Dendritic cell treated with granulocyte-macrophage colony-stimulating factor and Interleukin-4, amounts not matched to agents 40 ng/mL and 50 ng/mL, for 4 days (primary cell): Measurements from ENCODE around the gene PDLIM4.

Experiments used
- H3K27ac Mint-ChIP-seq: one replicate; pipeline ENCODE4 v1.8.0; 2022; ENCODE audit warnings: mild to moderate bottlenecking, mixed read lengths
- H3K27me3 Mint-ChIP-seq: one replicate; pipeline ENCODE4 v1.8.0; 2022; ENCODE audit warnings: mild to moderate bottlenecking, mixed read lengths
- H3K36me3 Mint-ChIP-seq: one replicate; pipeline ENCODE4 v1.8.0; 2022; ENCODE audit warnings: low read depth, mixed read lengths
- H3K4me1 Mint-ChIP-seq: one replicate; pipeline ENCODE4 v1.8.0; 2022; ENCODE audit warnings: low read depth, mixed read lengths
- H3K4me3 Mint-ChIP-seq: one replicate; pipeline ENCODE4 v1.8.0; 2022; ENCODE audit warnings: mild to moderate bottlenecking, moderate library complexity, mixed read lengths
- H3K9me3 Mint-ChIP-seq: one replicate; pipeline ENCODE4 v1.8.0; 2022; ENCODE audit warnings: mixed read lengths
- intact Hi-C: fragments of 100-400 bp; cut with micrococcal nuclease; formaldehyde crosslinking; loops from one replicate; pipeline ENCODE4 v1.15.0; 2022

Gene PDLIM4

DNA sequence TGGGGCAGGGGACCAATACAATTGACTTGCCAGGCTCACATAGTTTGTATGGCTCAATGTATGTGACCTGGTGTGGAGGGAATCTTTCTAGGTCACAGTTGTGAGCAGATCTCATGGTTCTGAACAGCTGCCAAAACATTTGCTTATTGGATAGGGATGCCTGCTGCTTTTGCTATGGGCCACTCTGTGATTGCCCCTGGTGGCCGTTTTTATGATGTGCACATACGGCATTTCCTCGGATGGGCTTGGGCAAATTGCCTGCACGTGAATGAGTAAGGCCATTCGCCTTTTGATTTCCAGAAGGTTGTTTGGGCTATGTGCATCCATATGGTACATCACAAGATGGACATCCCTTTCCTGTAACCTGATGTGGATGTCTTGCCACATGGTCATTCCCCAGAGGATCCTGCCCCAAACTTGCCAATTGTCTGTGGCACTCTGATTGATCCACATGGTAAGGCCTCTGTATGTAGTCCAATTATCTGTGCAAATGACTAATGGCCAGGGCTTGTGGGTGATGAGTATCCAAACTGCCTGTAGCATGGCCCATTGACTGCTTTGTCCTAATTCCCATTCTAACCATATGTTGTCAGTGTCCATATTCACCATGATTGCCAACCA lies 26.0 kb downstream of the PDLIM4 start:
- intact Hi-C loops = no loop called here
- Mint-ChIP-seq H3K4me1 (peaks cover 28% of the 10 kb centered on the region), H3K9me3 (no peaks in the 10 kb centered on the region), H3K27me3 (no peaks in the 10 kb centered on the region), H3K4me3 (no peak overlapping the region), H3K27ac (no peak overlapping the region), H3K36me3 (no peaks in the 10 kb centered on the region)

DNA sequence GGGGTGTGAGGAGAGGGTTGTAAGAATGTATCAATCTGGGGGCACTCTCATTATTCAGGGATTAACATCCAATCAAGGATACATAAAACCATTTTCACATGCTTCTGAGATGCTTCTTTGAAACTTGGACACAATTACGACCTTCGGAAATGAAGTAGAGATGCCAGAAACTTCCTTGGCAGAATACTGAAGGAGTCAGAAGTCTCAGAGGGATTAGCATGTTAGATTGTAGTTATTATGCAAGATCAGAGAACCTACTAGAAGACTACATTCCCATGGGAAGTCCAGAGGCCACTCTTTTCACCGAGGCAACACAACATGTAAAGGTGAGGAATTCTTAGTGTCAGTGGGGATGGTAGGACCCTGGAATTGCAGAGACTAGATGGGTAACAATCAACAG lies 31.6 kb downstream of the PDLIM4 start:
- H3K36me3 Mint-ChIP-seq = peaks cover 6% of the 10 kb centered on the region
- H3K9me3 Mint-ChIP-seq = no peaks in the 10 kb centered on the region
- H3K4me3 Mint-ChIP-seq = no peak overlapping the region

DNA sequence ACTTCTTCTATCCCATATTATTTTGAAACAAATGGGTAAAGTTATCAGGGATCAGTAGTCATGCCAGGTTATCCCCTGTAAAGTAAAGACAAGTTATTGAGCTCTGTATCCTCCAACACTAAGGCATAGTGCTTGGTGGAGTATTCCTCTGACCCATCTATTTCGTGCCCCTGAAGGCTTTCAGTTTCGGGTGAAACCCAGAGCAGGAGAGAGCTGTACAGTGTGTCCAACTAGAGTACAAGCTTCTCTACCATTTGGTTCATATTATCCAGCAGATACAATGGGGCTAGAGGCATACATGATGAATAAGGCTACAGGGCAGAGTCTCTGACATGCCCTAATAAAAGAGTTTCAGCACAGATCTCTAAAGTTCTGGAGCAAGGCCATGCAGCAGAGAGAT lies 33.5 kb downstream of the PDLIM4 start:
- Mint-ChIP-seq H3K9me3 (no peaks in the 10 kb centered on the region), H3K4me1 (peaks cover 35% of the 10 kb centered on the region), H3K36me3 (peaks cover 6% of the 10 kb centered on the region), H3K27me3 (no peaks in the 10 kb centered on the region), H3K4me3 (no peak overlapping the region), H3K27ac (no peak overlapping the region)
- intact Hi-C loops = loop anchor here (5.0 kb wide), 1 partner anchor 76 kb away; the partner anchor contains the start of gene SLC22A5

More for the DNA sequence above, 31.6 kb downstream of the PDLIM4 start:
- H3K4me1 Mint-ChIP-seq = peaks cover 17% of the 10 kb centered on the region
- intact Hi-C loops = no loop called here
- H3K27me3 Mint-ChIP-seq = no peaks in the 10 kb centered on the region
- no peak overlapping the region for H3K27ac Mint-ChIP-seq

DNA sequence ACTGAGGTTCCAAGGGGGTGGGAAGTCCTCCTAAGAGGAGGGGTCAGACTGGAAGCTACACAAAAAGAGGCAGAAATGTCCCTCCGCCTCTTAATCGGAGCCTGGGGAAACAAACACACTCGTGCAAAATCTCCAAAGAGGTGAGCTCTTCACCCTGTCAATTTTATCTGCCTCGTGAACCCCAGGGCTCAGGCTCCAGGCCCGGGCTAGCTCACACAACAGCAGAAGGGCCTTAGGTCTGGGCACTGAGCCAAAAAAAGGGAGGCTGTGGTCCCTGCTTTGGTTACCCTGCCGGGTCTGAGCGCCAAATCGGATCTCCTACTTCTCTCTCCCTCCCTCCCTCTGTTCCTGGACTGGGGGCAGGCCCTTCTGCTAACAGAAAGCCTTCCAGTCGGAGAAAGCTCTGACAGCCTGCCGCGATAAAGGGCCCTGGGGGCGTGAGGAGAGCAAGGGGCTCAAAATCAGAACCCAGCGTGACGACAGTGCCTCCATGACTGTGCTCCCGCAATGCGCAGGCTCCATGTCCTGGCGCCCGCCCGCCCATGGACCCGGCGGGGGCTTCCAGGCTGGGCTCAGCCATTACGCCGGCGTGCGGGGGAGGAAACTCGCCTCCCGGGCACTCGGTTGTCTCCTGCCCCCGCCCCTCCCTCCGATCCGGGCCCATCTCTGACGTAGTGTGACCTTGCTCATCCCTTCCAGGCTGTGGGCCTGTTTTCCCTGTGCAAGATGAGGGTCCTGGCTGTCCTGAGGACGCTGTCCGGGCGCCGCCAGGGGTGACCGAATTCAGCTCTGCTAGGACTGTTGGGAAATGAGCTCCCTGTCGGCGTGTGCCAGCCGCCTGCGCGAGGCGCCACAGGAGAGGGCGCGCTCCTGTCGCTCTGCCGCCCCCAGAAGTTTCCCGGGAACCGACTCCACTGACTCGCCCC lies 35.8 kb downstream of the PDLIM4 start:
- H3K4me3 Mint-ChIP-seq = peak overlapping the region; percentile 93
- H3K9me3 Mint-ChIP-seq = no peaks in the 10 kb centered on the region
- peak overlapping the region; percentile 99 for H3K27ac Mint-ChIP-seq
- peaks cover 56% of the 10 kb centered on the region for H3K4me1 Mint-ChIP-seq
- no peaks in the 10 kb centered on the region for H3K27me3 Mint-ChIP-seq
- intact Hi-C loops = loop anchor here (5.0 kb wide), 1 partner anchor 74 kb away; the partner anchor contains the start of gene SLC22A5
- peaks cover 6% of the 10 kb centered on the region for H3K36me3 Mint-ChIP-seq

DNA sequence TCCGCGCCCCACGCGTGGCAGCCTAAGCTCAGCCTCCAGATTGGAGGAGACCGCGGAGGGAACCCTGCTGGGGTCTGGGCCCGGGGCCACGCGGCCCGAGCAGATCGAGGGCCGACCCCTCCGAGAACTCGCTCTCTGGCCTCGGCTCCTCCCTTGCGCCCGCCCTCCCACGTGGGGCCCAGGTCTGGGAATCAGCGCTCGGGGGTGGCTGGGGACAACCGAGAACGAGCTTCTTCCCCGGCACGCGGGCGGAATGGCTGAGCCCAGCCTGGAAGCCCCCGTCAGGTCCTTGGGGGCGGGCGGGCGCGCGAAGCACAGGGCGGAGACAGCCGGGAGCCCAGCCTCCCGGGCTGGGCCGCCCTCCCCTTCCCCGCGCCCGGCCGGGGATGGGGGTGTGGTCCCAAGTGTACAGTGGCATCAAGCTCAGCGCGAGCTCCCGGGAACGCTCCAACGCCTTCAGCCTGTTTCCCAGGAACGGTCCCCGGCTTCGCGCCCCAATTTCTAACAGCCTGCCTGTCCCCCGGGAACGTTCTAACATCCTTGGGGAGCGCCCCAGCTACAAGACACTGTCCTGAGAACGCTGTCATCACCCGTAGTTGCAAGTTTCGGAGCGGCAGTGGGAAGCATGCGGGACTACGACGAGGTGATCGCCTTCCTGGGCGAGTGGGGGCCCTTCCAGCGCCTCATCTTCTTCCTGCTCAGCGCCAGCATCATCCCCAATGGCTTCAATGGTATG lies 36.7 kb downstream of the PDLIM4 start, which contains the start of gene SLC22A4:
TSS of gene SLC22A4 (plus strand) at position 403 of the 736 bp plus-strand sequence. CDS start at position 626, 223 bp downstream.
- Mint-ChIP-seq H3K4me3 (peak within 1 kb of the TSS; percentile 93), H3K27me3 (no peaks in the 10 kb centered on the region), H3K9me3 (no peaks in the 10 kb centered on the region), H3K4me1 (peaks cover 64% of the 10 kb centered on the region), H3K27ac (peak within 1 kb of the TSS; percentile 99), H3K36me3 (peaks cover 6% of the 10 kb centered on the region)
- intact Hi-C loops = loop anchor here (5.0 kb wide), 1 partner anchor 73 kb away; the partner anchor contains the start of gene SLC22A5

DNA sequence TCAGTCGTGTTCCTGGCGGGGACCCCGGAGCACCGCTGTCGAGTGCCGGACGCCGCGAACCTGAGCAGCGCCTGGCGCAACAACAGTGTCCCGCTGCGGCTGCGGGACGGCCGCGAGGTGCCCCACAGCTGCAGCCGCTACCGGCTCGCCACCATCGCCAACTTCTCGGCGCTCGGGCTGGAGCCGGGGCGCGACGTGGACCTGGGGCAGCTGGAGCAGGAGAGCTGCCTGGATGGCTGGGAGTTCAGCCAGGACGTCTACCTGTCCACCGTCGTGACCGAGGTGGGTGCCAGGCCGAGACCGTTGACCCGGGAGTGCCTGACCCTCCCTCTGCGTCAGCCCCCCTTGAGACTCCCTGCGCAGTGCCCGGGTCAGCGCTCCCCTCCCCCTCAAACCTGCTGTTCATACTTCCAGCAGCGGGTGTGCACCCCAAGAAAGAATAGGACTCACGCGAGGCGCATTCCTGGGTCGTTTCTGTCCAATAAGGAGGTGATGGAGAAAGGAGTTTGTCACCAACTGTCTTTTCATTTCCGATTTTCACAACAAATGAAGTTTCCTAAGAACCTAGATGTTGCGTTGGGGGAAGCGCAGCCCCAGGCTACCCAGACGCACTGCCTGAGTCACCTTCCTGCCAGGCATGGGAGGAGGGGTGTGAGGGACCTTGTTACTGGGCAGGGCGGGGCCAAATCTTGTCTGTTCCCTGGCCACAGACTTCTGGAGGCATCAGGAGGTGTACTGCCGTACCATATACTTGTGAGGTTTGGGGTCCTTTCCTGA lies 37.4 kb downstream of the PDLIM4 start:
- H3K36me3 Mint-ChIP-seq = peaks cover 6% of the 10 kb centered on the region
- no peaks in the 10 kb centered on the region for H3K27me3 Mint-ChIP-seq
- no peaks in the 10 kb centered on the region for H3K9me3 Mint-ChIP-seq
- H3K27ac Mint-ChIP-seq = peak overlapping the region; percentile 99
- peak overlapping the region; percentile 93 for H3K4me3 Mint-ChIP-seq
- intact Hi-C loops = loop anchor here (5.0 kb wide), 1 partner anchor 72 kb away; the partner anchor contains the start of gene SLC22A5
- peaks cover 68% of the 10 kb centered on the region for H3K4me1 Mint-ChIP-seq

DNA sequence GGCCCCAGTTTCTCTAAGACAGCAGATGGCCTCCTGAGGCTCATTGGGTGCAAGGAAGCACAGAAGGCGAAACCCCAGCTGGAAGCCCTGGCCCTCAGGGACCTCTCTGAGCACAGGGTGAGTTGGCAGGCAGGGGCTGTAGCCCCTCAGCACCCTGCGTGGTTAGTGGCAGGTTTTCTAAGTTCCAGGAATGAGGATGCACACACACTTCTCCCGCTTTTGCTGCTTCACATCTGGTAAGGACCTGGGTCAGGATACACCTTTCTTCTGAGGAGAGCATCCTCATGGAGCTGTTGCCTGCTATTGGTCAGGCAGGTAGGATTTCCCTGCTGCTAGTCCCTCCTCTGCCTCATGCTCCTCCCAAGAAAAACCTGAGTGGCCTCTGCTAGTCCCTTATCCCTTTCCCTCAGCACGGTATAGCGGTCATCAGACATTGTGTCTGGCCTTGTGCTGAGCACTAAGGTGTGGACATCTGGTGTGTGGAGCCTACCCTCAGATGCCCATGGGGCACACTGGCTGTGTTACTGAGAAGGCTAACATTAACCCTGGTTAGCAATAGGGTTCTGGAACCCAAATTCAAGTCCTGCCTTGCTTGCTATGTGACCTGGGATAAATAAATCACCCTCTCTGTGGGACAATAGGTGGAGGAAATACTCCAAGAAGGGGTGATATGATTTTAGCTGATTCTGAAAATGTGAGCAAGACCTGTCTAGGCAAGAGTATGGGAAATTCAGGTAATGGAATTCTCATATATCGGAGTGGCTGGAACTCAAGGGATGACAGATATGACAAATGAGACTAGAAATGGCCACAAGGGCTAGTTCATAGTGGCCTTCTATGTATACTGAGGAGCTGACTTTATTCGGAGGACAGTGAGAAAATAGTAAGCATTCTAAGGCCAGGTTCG lies 38.3 kb downstream of the PDLIM4 start:
- H3K36me3 Mint-ChIP-seq = peaks cover 6% of the 10 kb centered on the region
- H3K4me1 Mint-ChIP-seq = peaks cover 77% of the 10 kb centered on the region
- intact Hi-C loops = no loop called here
- peak overlapping the region; percentile 99 for H3K27ac Mint-ChIP-seq
- H3K27me3 Mint-ChIP-seq = no peaks in the 10 kb centered on the region
- no peaks in the 10 kb centered on the region for H3K9me3 Mint-ChIP-seq
- H3K4me3 Mint-ChIP-seq = peak overlapping the region; percentile 93

DNA sequence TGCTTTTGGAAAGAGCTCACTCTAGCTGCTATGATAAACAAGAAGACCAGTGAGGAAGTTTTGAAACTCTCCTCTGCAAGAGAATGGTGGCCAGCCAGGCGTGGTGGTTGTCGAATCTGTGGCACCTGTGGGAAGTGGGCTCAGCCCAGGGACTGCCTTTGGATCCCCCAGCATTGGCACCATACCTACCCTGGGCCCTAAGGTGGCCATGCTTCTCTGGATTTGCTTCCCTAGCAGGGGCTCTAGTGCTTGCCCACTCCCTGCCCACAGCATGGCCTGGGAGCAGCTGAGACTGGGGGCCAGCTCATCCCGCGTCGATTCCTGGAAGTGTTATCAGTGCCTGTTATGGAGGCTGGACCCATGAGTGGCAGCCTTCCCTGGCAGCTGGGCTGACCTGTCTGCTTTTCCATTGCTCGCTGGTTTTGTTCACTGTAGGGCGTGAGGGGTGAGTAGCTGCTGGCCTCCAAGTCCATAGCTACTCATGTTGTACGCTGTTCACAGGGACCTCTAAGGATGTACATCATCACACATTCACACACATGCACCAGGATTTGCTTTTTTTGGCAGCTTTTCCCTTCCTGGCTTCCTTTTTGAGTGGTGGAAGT lies 39.0 kb downstream of the PDLIM4 start:
- peaks cover 6% of the 10 kb centered on the region for H3K36me3 Mint-ChIP-seq
- intact Hi-C loops = no loop called here
- peaks cover 84% of the 10 kb centered on the region for H3K4me1 Mint-ChIP-seq
- H3K27me3 Mint-ChIP-seq = no peaks in the 10 kb centered on the region
- H3K27ac Mint-ChIP-seq = peak overlapping the region; percentile 99
- H3K9me3 Mint-ChIP-seq = no peaks in the 10 kb centered on the region
- H3K4me3 Mint-ChIP-seq = no peak overlapping the region

DNA sequence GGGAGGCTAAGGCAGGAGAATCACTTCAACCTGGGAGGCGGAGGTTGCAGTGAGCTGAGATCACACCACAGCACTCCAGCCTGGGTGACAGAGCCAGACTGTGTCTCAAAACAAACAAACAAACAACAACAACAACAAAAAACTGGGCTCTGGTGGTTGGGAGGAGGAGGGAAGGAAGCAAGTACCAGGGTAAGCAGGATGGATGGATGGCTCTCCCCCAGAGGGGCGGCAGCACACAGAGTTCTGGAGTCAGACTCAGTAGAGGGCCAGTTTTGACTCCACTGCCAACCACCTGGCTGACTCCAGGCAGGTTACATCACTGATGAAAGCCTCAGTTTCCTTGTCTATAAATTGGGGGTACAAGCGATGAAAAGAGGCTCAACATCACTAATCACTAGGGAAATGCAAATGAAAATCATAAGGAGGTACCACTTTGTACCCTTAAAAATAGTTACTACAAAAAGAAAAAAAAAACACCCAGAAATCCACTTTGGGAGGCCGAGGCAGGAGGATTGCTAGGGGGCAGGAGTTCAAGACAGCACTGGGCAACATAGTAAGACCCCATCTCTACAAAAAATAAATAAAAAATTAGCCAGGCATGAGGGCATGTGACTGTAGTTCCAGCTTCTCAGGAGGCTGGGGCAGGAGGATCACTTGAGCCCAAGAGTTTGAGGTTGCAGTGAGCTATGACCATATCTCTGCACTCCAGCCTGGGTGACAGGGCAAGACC lies 39.9 kb downstream of the PDLIM4 start:
- Mint-ChIP-seq H3K4me1 (peaks cover 88% of the 10 kb centered on the region), H3K36me3 (peaks cover 6% of the 10 kb centered on the region), H3K27me3 (no peaks in the 10 kb centered on the region), H3K27ac (peak overlapping the region; percentile 99), H3K4me3 (peak overlapping the region; percentile 40), H3K9me3 (no peaks in the 10 kb centered on the region)
- intact Hi-C loops = no loop called here

DNA sequence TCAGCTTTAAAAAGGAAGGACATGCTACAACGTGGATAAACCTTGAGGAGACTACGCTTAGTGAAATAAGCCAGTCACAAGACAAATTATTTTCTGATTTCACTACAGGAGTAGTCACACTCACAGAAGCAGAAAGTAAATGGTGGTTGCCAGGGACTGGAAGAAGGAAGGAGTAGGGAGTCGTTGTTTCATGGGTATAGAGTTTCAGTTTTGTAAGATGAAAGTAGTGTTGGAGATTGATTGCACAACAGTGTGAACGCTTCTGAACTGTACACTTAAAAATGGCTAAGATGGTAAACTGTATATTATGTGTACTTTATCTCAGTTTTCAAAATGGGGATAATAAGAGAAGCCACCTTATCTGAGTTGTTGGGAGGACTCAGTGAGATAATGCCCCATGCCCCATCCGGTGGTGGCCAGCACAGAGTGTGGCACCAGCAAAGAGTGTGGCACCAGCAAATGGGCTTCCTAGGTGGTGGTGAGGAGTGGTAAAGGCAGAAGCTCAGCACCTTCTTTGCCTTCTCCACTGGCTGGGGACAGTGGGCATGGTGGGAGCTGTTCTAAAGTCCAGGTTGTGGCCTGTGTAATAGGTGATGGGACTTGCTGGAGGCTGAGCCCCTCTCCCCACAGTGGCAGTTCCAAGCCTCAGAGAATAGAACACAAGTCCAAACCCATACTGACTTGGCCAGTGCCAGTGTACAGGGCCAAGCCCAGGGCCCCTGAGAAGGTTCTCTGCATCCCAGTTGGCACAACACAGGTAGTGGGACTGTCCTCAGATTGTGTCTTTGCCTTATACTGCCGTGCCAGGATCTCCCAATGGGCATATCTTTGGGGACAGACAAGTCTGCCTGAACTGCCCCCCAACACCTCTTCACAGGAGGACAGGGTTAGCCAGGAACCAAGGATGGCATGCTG lies 41.1 kb downstream of the PDLIM4 start:
- Mint-ChIP-seq H3K27ac (peak overlapping the region; percentile 76), H3K4me1 (peaks cover 90% of the 10 kb centered on the region), H3K36me3 (peaks cover 7% of the 10 kb centered on the region), H3K27me3 (no peaks in the 10 kb centered on the region), H3K4me3 (peak overlapping the region; percentile 30), H3K9me3 (no peaks in the 10 kb centered on the region)
- intact Hi-C loops = no loop called here

DNA sequence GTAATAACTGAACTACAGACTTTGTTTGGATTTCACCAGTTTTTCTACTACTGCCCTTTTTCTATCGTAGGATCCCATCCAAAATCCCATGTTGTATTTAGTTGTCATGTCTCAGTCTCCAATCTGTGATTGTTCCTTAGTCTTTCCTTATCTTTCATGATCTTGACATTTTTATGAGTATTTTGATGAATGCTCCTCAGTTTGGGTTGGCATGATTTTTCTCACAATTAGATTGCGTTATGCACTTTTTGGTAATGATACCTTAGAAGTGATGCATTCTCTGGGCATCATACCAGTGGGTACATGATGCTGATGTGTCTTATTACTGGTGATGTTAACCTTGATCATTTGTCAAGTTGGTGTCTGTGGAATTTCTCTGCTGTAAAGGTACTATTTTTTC lies 42.4 kb downstream of the PDLIM4 start:
- intact Hi-C loops = no loop called here
- H3K36me3 Mint-ChIP-seq = peaks cover 9% of the 10 kb centered on the region
- no peak overlapping the region for H3K4me3 Mint-ChIP-seq
- H3K9me3 Mint-ChIP-seq = peaks cover 7% of the 10 kb centered on the region
- no peaks in the 10 kb centered on the region for H3K27me3 Mint-ChIP-seq
- H3K4me1 Mint-ChIP-seq = peaks cover 83% of the 10 kb centered on the region
- H3K27ac Mint-ChIP-seq = peak overlapping the region; percentile 13
